Stimulated activated CD4-positive, alpha-beta T cell treated with anti-CD3 and anti-CD28 coated beads, Interleukin-4, amount 100 ng/mL, for 48 hours (primary cell): ENCODE data around the gene LNPEP.
"Not testable (repeated sequence)": the region's sequence is repeated elsewhere in the genome, so short reads cannot be mapped to it uniquely, and the experiment has no call there.

ENCODE experiments used
- DNase-seq, 2 donors: peaks; one replicate each; pipeline ENCODE4 v3.0.0-alpha.2; 2020; ENCODE audit warnings: low read depth in 2 of 2

LNPEP gene

DNA sequence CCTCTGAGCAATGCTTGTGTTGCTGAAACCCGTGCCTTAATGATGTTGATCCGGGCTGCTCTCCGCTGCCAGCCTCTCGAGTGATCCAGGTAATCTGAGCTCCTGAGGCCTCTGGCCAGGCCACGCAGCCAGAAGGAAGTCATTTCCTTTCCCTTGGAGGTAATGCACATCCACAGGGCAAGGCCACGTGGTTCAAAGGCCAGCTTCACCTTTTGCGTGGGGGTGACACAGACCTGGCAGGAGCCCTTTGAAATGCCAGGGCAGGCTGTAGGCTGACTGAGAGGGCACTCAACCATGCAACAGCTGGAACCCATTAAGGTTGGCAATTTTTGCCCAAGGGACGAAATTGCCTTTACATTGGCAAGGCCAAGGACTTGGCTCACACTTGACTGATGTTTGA lies 126.2 kb downstream of the LNPEP start:
- no peak for DNase-seq

DNA sequence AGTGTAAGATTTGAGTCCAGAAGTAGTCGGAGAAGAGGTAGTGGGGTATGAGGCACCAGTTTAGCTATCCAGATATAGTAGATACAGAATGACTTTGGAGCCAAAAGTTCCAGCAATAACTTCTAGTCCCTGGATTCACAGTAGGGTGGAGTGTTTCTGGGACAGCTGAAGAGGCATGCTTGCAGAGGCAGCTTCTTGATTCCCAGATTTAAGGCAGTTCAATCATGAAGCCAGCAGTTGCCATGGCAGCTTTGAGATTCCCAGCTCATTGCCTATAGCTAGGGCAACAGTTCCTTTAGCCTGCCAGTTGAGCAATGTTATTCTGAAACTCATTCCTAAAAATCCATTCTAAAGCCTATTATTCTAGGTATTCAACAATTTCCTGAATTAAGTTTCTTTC lies 127.4 kb downstream of the LNPEP start:
- DNase-seq: no peak

DNA sequence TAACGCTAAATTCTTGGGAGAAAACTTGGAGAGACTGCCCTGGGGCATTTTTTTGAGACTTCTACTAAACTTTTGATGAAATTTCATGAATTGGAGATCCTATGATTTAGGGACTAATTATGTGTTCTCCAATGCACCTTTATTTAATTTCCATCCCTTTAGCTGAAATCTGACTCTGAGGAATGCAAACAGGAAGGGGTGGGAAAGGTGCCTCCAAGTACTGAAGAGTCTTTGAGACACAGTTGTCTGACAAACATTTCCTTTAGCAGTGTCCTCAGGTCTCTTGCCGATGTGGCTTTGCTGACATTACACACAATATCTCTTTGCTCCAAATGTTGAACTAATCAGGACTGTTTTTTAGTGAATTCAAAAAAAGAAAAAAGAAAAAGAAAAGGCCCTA lies 129.6 kb downstream of the LNPEP start:
- no peak for DNase-seq

DNA sequence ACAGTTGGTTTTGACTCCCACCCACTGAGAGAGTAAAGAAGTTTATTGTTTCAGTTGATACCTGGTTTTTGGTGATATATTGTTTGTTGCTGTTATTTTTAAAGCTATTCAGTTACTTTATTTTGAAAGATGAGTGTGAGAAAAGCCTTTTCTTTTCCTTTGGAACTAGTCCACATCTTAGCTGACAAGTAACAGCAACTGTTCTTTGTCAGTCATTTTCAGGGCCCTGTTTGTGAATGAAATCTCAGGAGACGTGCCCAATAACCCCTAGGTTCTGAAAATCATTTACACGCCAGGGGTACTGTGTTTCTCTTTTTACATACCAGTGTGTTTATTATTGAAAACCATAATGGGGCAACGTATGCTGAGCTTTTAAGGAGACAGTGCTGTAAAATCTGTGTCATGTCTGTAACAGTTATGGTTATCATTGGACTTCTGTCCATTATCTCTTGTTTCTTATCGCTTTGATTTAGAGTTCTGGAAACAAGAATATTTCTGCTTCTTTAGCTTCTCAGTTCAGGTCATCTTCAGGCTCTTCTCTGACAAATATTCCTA lies 131.5 kb downstream of the LNPEP start:
- no peak for DNase-seq

DNA sequence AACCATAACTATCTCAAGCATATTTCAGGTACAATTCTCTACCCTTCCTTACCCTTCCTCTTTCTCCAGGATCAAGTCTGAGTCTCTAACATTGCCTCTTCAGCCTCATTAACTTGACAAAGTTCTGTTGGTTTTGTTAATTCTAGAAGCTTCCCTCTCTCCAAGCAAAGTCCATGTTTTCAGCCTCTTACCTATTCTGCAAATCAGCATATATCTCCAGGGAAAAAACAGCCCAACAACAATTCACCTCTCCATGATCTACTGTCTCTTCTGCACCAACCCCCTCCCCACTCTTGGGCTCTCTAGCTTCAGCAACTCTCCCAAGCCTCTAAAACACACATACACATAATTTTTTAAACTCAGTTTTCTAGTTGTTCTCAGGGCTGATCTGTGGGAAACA lies 134.4 kb downstream of the LNPEP start:
- DNase-seq: no peak

DNA sequence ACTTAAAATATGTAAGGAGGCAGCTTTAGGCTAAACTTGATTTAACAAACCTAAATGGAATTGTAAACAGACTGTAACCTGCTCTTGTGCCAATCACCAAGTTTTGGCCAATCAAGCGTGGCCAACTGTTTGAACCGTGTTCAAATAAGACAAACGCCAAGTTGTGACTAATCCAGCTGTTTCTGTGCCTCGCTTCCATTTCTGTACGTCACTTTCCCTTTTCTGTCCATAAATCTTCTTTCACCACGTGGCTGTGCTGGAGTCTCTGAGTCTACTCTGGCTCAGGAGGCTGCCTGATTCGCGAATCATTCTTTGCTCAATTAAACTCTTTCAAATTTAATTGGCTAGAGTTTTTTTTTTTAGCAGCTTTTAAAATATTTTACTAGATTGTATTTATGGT lies 135.2 kb downstream of the LNPEP start:
- DNase-seq: no peak

DNA sequence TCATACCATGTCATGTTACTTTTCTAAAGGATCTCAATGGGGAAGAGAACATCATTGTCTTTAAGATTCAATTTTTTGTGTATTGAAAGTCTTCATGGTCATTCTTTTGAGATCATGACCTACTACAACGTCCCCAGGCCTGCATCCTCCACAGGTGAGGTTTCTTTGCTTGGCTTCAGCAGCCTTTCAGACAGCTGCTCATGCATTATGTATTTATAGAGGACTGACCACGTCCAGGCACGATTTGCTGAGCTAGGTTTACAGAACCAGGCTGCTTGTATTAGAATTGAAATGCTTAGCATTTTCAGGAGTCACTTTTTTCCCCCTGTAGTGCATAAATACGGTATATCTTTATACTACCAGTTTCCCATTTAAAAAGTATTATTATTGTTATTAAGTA lies 136.1 kb downstream of the LNPEP start:
- no peak for DNase-seq

DNA sequence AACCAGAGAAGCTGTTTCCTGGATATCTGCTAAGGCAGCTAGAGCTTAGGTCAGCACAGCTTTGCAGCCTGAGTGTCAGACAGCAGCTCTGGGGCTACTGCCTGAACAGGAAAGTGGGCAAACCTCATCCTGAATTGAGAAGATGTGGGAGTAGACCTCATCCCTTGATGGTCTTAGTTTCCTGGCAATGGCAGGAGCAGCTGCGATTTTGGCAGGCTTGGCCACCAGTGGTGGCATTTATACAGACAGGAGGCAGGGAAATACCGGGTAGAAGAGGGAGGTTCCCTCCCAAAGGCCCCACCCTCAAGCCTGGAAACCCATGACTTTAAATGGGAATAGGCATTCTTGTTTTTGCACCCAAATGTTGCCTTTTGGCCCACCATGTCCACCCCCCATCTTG lies 136.8 kb downstream of the LNPEP start:
- DNase-seq: no peak

DNA sequence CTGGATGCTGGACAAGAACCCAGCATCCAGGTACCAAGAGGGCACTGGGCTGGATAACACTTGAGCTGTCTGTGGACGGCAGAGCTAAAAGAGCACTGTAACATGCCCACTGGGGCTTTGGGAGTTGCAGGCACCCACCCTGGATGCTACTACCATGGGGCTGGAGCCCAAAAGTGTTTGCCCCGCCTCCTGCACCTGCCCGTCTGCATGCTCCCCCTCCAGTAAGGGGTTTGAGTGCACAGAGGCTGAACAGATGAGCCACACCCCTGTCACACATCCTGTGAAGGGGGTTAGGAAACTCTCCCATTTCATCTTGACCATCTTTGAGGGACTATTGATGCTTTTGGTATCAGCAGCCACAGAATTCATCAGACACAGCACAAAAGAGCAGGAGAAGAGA lies 137.5 kb downstream of the LNPEP start:
- no peak for DNase-seq

DNA sequence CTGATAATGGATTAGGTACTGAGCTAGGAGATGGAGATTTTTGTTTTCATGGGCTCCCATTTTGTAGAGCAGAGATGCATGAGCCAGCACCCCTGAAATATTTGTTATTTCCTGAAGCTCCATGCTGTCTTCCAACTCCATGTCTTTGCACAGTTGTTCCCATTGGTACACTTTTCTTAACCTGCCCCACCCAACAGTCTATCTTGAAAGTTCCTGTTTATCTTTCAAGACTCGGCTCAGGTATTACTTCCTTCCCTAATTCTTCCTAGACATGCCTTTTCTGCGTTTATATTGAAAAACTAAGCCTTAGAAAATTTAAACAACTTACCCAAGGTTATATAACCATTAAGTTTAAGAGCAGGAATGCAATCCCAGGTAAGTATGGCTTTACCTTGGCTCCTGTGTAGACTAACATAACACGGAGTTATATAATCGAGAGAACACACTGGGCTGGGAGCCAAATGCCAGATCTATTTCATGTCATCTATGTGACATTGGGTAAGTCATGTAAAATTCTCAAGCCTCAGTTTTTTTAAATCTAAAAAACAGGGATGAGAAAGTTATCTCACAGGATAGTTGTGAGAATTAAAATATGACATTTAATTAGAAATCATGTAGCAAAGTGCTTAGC lies 139.1 kb downstream of the LNPEP start:
- no peak for DNase-seq

DNA sequence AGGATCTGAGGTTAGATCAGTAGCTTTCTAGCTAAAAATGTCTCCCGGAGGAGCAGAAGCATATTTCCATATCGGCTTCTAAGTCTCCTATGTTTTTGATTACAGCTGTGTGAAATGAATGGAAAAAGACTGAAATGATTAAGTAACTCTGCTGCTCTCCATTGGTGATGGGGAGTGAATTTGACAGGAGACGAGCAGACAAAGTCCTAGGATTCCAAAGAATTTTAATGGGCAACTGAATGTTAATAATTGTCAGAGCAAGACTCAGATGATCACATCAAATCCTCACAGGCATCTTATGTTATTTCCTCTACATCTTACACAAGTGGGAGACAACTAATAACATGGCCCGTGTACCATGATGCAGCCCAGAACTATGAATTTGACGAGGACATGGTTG lies 139.8 kb downstream of the LNPEP start:
- DNase-seq: no peak

DNA sequence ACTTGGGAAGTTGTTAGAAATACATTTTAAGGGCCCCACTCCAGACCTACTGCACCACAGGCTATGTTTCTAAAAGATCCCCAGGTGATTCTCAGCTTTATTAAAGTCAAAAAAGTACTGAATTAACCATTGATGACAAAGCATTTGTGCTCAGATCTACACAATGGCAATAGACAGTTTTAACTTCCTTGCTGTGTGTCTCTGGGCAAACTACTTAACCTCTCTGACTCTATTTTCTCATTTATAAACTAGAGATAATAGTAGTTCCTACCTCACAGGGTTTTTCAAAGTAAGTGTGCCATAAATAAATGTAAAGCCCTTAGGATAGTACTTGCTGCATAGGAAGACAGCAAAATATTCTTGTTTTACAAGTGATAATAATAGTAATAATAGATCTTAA lies 140.2 kb downstream of the LNPEP start:
- no peak for DNase-seq

DNA sequence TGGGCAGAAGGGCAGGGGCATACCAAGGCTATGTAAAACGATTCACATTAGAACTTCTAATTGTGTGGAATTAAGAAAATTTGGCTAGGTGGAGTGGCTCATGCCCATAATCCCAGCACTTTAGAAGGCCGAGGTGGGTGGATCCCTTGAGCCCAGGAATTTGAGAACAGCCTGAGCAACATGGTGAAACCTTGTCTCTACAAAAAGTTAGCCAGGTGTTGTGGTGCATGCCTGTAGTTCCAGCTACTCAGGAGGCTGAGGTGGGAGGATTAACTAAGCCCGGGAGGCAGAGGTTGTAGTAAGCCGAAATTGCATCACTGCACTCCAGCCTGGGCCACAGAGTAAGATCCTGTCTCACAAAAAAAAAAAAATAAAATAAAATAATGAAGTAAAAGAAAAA lies 141.4 kb downstream of the LNPEP start:
- DNase-seq: no peak

DNA sequence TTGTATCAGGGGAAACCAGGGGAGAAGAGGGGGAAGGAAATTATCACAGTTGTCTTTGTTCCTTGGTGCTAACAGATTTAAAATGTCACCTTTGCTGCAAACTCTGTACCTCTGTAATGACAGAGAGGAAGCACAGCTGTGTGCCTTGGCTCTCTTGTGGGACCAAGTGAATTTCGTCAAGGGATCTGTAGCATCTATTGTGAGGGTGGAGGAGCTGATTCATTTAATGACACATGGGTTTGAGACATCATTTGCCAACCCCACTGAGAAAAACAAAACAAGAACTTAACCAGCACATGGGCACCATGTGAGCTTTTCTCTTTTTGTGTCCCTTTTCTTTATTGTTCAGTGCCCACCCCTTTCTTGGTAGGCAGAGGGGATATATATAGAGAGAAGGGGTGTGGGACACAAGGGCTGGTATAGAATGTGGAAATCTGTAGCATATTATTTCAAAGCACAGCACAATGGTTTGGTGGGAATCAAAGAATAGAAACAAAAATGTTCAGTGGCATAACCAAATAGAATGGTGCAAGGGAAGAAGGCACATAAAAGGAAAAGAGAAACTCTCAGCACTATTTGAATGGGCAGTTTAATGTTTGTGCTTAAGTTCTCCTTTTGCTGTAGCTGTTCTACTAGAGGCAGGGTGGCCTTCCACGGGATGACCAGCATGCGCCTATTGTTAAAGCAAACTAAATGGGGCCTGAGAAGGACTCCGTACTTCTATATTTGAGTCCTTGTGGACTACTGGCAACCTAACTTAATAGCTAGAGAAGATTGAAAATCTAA lies 143.3 kb downstream of the LNPEP start:
- DNase-seq: no peak

DNA sequence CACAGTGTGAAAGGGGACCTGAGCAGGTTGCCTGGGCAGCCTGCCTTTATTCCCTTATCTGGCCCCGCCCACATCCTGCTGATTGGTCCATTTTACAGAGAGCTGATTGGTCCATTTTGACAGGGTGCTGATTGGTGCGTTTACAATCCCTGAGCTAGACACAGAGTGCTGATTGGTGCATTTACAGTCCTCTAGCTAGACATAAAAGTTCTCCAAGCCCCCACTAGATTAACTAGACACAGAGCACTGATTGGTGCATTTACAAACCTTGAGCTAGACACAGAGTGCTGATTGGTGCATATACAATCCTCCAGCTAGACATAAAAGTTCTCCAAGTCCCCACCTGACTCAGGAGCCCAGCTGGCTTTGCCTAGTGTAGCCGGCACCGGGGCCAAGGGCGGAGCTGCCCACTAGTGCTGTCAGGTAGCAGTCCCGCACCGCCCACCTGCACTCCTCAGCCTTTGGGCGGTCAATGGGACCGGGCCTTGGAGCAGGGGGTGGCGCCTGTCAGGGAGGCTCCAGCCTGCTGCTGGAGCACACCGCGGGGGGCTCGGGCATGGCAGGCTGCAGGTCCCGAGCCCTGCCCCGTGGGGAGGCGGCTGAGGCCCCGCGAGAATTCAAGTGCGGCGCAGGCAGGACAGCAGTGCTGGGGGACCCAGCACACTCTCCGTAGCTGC lies 149.0 kb downstream of the LNPEP start:
- DNase-seq: not testable (repeated sequence)

DNA sequence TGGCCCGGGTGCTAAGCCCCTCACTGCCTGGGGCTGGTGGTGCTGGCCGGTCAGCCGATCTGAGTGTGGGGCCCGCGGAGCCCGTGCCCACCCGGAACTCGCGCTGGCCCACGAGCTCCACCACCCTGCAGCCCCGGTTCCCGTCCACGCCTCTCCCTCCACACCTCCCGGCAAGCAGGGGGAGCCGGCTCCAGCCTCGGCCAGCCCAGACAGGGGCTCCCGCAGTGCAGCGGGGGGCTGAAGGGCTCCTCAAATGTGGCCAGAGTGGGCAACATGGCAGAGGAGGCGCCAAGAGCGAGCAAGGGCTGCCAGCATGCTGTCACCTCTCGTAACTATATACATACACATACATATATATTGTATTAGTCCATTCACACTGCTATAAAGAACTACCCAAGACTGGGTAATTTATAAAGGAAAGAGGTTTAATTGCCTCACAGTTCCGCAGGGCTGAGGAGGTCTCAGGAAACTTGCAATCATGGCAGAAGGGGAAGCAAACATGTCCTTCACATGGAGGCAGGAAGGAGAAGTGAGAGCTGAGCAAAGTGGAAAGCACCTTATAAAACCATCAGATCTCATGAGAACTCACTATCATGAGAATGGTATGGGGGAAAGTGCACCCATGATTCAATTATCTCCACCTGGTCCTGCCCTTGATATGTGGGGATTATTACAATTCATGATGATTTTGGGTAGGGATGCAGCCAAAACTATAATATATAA lies 149.7 kb downstream of the LNPEP start:
- DNase-seq: no peak
